ENCODE results near the gene ZFYVE9. TPM values are rescaled to one million over a fixed set of nuclear protein-coding genes. Genes with fewer than 3 reads are reported as not detected.

Gene ZFYVE9
- total and polyA plus RNA-seq, 2 donors from 2014 or later, result 10.5 to 18.9 TPM

- Histone ChIP-seq H3K9ac (ENCODE audit: low read length in 3 of 3) (no peak overlapping the region), H3K27me3 (ENCODE audit: control insufficient read depth, insufficient read depth, low read length) (no peaks in the 10 kb centered on the region), H3K4me1 (ENCODE audit: control insufficient read depth in 2 of 3, insufficient read depth in 2 of 3, low read depth in 1 of 3, low read length in 3 of 3) (no peaks in the 10 kb centered on the region), H3K9me3 (ENCODE audit: control insufficient read depth in 2 of 3, insufficient read depth in 1 of 3, low read length in 3 of 3) (no peaks in the 10 kb centered on the region), H3K27ac (ENCODE audit: low read depth in 2 of 2, low read length in 2 of 2) (no peak overlapping the region), H3K36me3 (ENCODE audit: control insufficient read depth in 2 of 3, insufficient read depth in 3 of 3, low read length in 3 of 3) (peaks cover 0 to 5% (median 0%) of the 10 kb centered on the region in 3 donors), H3K4me3 (ENCODE audit: low read length in 3 of 3) (no peak overlapping the region)
- TF ChIP-seq, protein P1, sequence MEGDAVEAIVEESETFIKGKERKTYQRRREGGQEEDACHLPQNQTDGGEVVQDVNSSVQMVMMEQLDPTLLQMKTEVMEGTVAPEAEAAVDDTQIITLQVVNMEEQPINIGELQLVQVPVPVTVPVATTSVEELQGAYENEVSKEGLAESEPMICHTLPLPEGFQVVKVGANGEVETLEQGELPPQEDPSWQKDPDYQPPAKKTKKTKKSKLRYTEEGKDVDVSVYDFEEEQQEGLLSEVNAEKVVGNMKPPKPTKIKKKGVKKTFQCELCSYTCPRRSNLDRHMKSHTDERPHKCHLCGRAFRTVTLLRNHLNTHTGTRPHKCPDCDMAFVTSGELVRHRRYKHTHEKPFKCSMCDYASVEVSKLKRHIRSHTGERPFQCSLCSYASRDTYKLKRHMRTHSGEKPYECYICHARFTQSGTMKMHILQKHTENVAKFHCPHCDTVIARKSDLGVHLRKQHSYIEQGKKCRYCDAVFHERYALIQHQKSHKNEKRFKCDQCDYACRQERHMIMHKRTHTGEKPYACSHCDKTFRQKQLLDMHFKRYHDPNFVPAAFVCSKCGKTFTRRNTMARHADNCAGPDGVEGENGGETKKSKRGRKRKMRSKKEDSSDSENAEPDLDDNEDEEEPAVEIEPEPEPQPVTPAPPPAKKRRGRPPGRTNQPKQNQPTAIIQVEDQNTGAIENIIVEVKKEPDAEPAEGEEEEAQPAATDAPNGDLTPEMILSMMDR (IDR thresholded peaks at IDR 0.05; ENCODE audit: borderline replicate concordance, extremely low read depth, insufficient read depth), result peak; percentile 69
- intact Hi-C loops (cut with DNase I), result no loop called here
- FAIRE-seq (peak; percentile 64), DNase-seq (peak in 2 of 5 donors; percentile 56 to 61)
Observed at GRCh38 chr1:52296345-52296744, 154.5 kb downstream of the ZFYVE9 start.

- intact Hi-C loops (cut with DNase I), result no loop called here
- Histone ChIP-seq H3K27me3 (ENCODE audit: control insufficient read depth, insufficient read depth, low read length) (no peaks in the 10 kb centered on the region), H3K4me1 (ENCODE audit: control insufficient read depth in 2 of 3, insufficient read depth in 2 of 3, low read depth in 1 of 3, low read length in 3 of 3) (no peaks in the 10 kb centered on the region), H3K27ac (ENCODE audit: low read depth in 2 of 2, low read length in 2 of 2) (no peak overlapping the region), H3K36me3 (ENCODE audit: control insufficient read depth in 2 of 3, insufficient read depth in 3 of 3, low read length in 3 of 3) (peaks cover 0 to 3% (median 3%) of the 10 kb centered on the region in 3 donors), H3K9me3 (ENCODE audit: control insufficient read depth in 2 of 3, insufficient read depth in 1 of 3, low read length in 3 of 3) (no peaks in the 10 kb centered on the region), H3K9ac (ENCODE audit: low read length in 3 of 3) (no peak overlapping the region), H3K4me3 (ENCODE audit: low read length in 3 of 3) (no peak overlapping the region)
- DNase-seq (peak in 1 of 5 donors; percentile 61), FAIRE-seq (no peak)
- TF ChIP-seq, protein P1 (IDR thresholded peaks at IDR 0.05; ENCODE audit: borderline replicate concordance, extremely low read depth, insufficient read depth), result no peak
Observed at GRCh38 chr1:52305417-52306226, 163.7 kb downstream of the ZFYVE9 start.

DNA sequence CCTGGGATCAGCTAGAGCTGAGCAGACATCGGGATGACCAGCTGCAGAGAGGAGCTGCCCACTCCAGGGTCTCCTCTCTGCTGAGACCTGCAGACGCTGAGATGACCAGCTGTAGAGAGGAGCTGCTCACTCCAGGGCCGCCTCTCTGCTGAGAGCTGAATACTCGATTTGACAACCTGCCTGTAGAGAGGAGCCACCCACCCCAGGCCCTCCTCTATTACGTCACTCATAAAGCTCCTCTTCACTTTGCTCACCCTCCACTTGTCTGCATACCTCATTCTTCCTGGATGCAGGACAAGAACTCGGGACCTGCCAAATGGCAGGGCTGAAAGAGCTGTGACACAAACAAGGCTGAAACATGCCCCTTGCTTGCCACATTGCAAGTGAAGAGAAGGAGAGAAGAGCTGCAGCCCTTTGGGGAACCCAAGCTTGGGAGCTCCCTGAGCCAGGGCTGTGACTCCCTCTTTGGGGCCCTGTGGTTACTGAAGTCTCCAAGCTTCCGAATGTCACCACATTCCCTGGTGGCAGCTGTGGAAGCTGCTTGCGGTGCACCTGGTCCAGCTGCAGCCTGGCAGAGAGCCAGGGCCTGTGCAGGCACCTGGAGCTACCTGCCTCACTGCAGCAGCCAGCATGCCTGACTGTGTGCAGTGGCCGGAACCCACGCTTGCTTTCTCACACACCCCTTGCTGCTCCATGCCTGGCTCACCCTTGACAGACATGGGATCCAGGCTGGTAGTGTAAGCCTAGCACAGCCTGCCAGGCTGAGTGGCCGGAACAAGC, 164.5 kb downstream of the ZFYVE9 start:
- Histone ChIP-seq H3K27ac (ENCODE audit: low read depth in 2 of 2, low read length in 2 of 2) (no peak overlapping the region), H3K36me3 (ENCODE audit: control insufficient read depth in 2 of 3, insufficient read depth in 3 of 3, low read length in 3 of 3) (peaks cover 0 to 3% (median 3%) of the 10 kb centered on the region in 3 donors), H3K9ac (ENCODE audit: low read length in 3 of 3) (no peak overlapping the region), H3K27me3 (ENCODE audit: control insufficient read depth, insufficient read depth, low read length) (no peaks in the 10 kb centered on the region), H3K9me3 (ENCODE audit: control insufficient read depth in 2 of 3, insufficient read depth in 1 of 3, low read length in 3 of 3) (no peaks in the 10 kb centered on the region), H3K4me1 (ENCODE audit: control insufficient read depth in 2 of 3, insufficient read depth in 2 of 3, low read depth in 1 of 3, low read length in 3 of 3) (no peaks in the 10 kb centered on the region), H3K4me3 (ENCODE audit: low read length in 3 of 3) (no peak overlapping the region)
- intact Hi-C loops (cut with DNase I), result no loop called here
- FAIRE-seq, result no peak
- TF ChIP-seq, protein P1 (IDR thresholded peaks at IDR 0.05; ENCODE audit: borderline replicate concordance, extremely low read depth, insufficient read depth), result no peak
- DNase-seq, result peak in 1 of 5 donors; percentile 9
